Measurements from ENCODE around the gene CACNA2D1.

CACNA2D1 gene

DNA sequence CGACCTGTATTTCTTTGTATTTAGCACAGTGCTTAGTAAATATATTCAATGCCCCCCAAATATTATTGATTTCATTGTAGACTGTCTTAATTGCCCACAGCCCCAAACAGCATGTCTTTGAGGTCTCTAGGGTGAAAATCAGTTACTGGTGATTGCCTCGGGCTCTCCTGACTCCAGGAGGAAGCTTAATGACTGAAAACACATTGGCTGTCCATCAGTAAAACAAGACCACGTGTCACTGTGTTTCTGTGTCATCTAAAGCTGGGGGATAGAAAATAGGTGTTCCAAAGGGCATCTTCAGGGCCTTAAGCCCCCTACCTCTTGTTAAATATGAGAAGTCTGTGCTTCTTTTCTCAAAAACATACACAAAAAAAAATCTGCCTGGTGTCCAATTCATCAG lies 67.9 kb downstream of the CACNA2D1 start:
- TF ChIP-seq, protein P1, sequence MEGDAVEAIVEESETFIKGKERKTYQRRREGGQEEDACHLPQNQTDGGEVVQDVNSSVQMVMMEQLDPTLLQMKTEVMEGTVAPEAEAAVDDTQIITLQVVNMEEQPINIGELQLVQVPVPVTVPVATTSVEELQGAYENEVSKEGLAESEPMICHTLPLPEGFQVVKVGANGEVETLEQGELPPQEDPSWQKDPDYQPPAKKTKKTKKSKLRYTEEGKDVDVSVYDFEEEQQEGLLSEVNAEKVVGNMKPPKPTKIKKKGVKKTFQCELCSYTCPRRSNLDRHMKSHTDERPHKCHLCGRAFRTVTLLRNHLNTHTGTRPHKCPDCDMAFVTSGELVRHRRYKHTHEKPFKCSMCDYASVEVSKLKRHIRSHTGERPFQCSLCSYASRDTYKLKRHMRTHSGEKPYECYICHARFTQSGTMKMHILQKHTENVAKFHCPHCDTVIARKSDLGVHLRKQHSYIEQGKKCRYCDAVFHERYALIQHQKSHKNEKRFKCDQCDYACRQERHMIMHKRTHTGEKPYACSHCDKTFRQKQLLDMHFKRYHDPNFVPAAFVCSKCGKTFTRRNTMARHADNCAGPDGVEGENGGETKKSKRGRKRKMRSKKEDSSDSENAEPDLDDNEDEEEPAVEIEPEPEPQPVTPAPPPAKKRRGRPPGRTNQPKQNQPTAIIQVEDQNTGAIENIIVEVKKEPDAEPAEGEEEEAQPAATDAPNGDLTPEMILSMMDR (IDR thresholded peaks at IDR 0.05; ENCODE audit: control insufficient read depth, insufficient read depth, low read depth, low read length, missing control alignments), result no peak
- H3K4me3 ChIP-seq (ENCODE audit: control insufficient read depth, low read depth, low read length), result no peak overlapping the region
- no peak for DNase-seq (ENCODE audit: low read depth)

DNA sequence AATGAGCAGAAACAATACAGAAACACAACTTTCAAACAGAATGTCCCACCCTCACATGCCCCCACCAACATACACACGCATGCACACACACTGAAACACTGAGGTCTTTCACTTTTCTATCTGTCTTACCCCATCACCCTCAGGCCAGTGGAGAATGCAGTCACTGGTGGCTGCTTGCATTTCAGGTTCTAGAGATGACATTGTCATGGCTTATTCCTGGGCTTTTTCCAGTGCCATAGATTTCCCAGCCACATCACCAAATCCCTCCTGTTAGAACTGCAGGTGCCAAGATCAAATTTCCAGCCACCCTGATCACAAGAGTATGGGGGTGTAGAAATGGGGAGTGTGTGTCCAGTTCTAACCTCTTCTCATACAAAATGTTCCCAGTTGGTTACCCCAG lies 68.4 kb downstream of the CACNA2D1 start:
- no peak overlapping the region for H3K4me3 ChIP-seq (ENCODE audit: control insufficient read depth, low read depth, low read length)
- TF ChIP-seq, protein P1 (IDR thresholded peaks at IDR 0.05; ENCODE audit: control insufficient read depth, insufficient read depth, low read depth, low read length, missing control alignments), result no peak
- no peak for DNase-seq (ENCODE audit: low read depth)

DNA sequence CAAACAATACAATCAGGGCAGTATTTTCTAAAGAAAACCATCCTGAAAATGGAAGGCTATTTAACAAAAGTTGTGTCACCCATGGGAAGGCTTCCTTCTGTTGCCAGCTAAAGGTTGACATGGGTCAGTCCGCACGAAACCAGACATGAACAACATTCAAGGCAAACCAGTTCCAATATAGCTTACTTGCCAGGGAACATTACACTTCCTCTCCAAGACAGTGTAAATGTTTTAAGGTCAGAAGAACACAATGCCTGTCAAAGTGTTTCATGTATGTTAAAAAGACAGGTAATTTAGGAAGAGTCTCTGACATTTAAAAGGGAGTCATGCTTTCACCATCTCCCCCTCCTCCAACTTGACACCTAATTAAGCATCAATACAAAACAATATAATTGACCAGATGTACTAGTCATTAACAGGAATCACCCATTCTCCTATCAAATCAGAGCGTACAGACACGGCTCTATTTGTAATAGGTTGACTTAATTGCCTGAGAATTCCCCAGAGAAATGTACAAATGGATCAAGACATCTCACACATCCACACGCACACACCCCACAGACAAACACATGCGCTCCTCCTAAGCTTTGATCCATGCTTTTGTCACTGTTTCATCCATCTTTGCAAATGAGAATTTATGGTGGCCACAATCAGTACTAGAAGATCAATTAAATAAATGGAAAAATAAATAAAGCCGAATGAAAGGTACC lies 69.5 kb downstream of the CACNA2D1 start:
- DNase-seq (ENCODE audit: low read depth), result no peak
- TF ChIP-seq, protein P1 (IDR thresholded peaks at IDR 0.05; ENCODE audit: control insufficient read depth, insufficient read depth, low read depth, low read length, missing control alignments), result no peak
- no peak overlapping the region for H3K4me3 ChIP-seq (ENCODE audit: control insufficient read depth, low read depth, low read length)

DNA sequence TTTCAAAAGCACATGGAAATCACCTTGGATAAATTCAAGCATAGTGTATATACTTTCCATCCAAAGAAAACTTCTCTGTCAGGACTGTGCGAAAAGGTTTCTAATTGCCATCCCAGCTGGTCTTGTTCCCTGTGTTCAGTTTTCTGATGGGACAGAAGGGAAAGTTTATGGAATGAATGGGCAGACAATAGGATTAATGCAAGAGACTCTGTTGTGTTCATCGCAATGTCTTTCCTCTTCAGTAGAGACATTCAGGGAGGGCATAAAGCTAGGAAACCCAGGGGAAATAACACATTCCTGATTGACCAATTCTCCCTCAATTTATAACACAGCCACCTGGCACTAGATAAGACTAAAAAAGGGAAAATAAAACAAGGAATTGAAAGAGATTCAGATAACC lies 78.9 kb downstream of the CACNA2D1 start:
- H3K4me3 ChIP-seq (ENCODE audit: control insufficient read depth, low read depth, low read length), result no peak overlapping the region
- TF ChIP-seq, protein P1 (IDR thresholded peaks at IDR 0.05; ENCODE audit: control insufficient read depth, insufficient read depth, low read depth, low read length, missing control alignments), result no peak
- DNase-seq (ENCODE audit: low read depth), result no peak

DNA sequence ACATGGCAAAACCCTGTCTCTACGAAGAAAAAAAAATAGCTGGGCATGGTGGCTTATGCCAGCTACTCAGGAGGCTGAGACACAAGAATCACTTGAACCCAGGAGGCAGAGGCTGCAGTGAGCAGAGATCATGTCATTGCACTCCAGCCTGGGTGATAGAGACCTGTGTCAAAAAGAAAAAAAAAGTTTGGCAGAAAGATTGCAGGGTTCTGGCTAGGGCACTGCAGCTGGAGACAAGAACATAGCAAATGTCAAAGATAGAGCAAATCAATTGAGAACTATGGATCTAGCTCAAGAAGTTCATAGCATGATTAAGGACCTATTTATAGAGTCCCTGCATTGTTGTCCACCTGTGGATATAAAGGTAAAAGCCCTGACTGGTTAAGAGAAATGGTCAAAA lies 79.5 kb downstream of the CACNA2D1 start:
- no peak for DNase-seq (ENCODE audit: low read depth)
- no peak overlapping the region for H3K4me3 ChIP-seq (ENCODE audit: control insufficient read depth, low read depth, low read length)
- TF ChIP-seq, protein P1 (IDR thresholded peaks at IDR 0.05; ENCODE audit: control insufficient read depth, insufficient read depth, low read depth, low read length, missing control alignments), result no peak

DNA sequence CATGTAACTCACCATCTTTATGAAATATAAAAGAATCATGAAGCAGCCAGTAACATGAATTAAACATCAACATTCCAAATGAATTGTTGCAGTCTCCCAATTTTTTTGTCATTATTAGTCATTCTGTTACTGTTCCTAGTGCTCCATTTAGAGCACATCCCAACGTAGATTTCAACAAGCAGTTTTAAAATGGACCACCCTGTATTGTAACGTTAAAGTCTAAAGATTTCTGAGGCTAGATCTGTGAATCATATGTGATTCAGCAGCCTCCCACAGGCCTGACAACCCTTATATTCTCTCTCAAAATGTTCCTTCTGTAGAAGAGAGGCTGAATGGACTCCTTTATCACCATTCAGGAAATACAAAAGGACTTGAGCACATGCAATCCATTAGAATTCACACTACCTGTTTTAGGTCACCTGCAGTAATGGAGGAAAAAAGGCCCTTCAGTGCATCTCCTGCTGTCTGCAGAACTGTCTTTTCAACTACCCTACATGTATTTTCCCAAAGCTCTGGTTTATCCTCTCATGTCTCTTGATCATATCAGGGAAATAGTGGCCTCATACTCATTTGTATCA lies 81.4 kb downstream of the CACNA2D1 start:
- no peak overlapping the region for H3K4me3 ChIP-seq (ENCODE audit: control insufficient read depth, low read depth, low read length)
- DNase-seq (ENCODE audit: low read depth), result peak; percentile 20
- TF ChIP-seq, protein P1 (IDR thresholded peaks at IDR 0.05; ENCODE audit: control insufficient read depth, insufficient read depth, low read depth, low read length, missing control alignments), result no peak
